Nephron (organoid): ENCODE data around the gene AHCY.
"Not testable (repeated sequence)": the region's sequence is repeated elsewhere in the genome, so short reads cannot be mapped to it uniquely, and the experiment has no call there.

ENCODE experiments used
- H3K27ac Mint-ChIP-seq, 3 experiments: 2 replicates each; pipeline ENCODE4 v1.8.0; 2020; ENCODE audit warnings: mixed read lengths in 3 of 3, mild to moderate bottlenecking in 2 of 3, moderate library complexity in 1 of 3
- H3K27me3 Mint-ChIP-seq: 2 replicates; pipeline ENCODE4 v1.8.0; 2021; ENCODE audit warnings: low read depth, mild to moderate bottlenecking, moderate library complexity, mixed read lengths
- H3K36me3 Mint-ChIP-seq: 2 replicates; pipeline ENCODE4 v1.8.0; 2020; ENCODE audit warnings: low read depth, mixed read lengths
- H3K4me1 Mint-ChIP-seq: 2 replicates; pipeline ENCODE4 v1.8.0; 2020; ENCODE audit warnings: mixed read lengths
- H3K4me3 Mint-ChIP-seq, 3 experiments: 2 replicates each; pipeline ENCODE4 v1.8.0; 2020; ENCODE audit warnings: mild to moderate bottlenecking in 3 of 3, mixed read lengths in 3 of 3, moderate library complexity in 2 of 3
- H3K9me3 Mint-ChIP-seq: 2 replicates; pipeline ENCODE4 v1.8.0; 2020; ENCODE audit warnings: mixed read lengths
- TF ChIP-seq, protein P1 (sequence below), 3 experiments: fragments of 200-600 bp; sonication (generic); IDR thresholded peaks; one replicate each; pipeline ENCODE4 v1.5.0; 2021; ENCODE audit warnings: antibody characterized with exemption in 3 of 3; ENCODE audit not compliant: unreplicated experiment in 3 of 3

Gene AHCY

DNA sequence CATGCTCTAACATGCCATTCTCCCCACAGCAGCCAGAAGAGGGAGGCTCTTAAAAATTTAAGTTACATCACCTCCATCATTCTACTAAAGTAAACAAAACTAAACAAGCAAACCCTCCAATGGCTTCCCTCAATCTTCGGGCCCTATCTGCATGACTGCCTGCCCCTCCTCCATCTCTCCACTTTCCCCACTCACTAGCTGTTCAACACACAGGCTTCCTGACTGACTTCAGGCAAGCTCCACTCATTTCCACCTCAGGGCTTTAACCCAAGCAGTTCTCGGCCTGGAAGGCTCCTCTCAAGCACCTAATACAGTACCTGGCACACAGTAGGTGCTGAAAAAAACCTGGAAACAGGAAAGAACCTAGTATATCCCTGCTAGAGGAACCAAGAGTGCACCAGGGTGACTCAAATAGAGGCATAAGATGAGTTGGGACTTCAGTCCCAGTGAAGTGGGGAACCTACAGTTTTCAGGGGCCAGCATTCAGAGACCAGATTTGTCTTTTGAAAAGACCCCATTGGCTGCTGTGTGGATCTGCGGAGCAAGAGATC, 2.8 kb downstream of the AHCY start:
- peaks cover 6% of the 10 kb centered on the region for H3K27me3 Mint-ChIP-seq
- H3K36me3 Mint-ChIP-seq = peaks cover 11% of the 10 kb centered on the region
- no peak overlapping the region for H3K4me3 Mint-ChIP-seq
- H3K9me3 Mint-ChIP-seq = no peaks in the 10 kb centered on the region
- peaks cover 10% of the 10 kb centered on the region for H3K4me1 Mint-ChIP-seq
- TF ChIP-seq, protein P1, sequence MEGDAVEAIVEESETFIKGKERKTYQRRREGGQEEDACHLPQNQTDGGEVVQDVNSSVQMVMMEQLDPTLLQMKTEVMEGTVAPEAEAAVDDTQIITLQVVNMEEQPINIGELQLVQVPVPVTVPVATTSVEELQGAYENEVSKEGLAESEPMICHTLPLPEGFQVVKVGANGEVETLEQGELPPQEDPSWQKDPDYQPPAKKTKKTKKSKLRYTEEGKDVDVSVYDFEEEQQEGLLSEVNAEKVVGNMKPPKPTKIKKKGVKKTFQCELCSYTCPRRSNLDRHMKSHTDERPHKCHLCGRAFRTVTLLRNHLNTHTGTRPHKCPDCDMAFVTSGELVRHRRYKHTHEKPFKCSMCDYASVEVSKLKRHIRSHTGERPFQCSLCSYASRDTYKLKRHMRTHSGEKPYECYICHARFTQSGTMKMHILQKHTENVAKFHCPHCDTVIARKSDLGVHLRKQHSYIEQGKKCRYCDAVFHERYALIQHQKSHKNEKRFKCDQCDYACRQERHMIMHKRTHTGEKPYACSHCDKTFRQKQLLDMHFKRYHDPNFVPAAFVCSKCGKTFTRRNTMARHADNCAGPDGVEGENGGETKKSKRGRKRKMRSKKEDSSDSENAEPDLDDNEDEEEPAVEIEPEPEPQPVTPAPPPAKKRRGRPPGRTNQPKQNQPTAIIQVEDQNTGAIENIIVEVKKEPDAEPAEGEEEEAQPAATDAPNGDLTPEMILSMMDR (IDR thresholded peaks at IDR 0.05; ENCODE audit: unreplicated experiment in 3 of 3) = no peak
- H3K27ac Mint-ChIP-seq = no peak overlapping the region

DNA sequence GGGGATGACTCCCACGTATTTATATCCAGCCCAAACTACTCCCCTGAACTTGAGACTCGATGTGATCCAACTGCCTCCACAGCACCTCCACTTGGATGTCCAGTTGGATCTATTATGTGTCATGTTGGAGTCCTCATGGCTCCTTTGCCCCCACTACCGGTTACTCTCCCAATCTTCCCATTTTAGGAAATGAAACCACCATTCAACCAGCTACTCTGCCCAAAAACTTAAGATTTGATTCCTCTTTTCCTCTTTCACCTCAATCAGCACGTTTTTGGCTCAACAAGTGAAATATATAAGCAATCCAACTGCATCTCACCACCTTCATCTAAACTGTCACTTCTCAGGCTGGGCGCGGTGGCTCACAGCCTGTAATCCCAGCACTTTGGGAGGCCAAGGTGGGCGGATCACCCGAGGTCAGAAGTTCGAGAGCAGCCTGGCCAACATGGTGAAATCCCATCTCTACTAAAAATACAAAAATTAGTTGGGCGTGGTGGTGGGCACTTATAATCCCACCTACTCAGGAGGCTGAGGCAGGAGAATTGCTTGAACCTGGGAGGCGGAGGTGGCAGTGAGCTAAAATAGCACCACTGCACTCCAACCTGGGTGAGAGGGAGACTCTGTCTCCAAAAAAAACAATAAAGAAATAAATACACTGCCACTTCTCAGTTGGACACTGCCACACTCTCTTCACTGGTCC, 3.4 kb downstream of the AHCY start:
- H3K4me1 Mint-ChIP-seq = peaks cover 10% of the 10 kb centered on the region
- TF ChIP-seq, protein P1 (IDR thresholded peaks at IDR 0.05; ENCODE audit: unreplicated experiment in 3 of 3) = no peak
- H3K4me3 Mint-ChIP-seq = no peak overlapping the region

GRCh38 chr20:34298294-34298784, 4.8 kb downstream of the AHCY start:
- not testable (repeated sequence) for H3K27me3 Mint-ChIP-seq, H3K4me1 Mint-ChIP-seq, H3K4me3 Mint-ChIP-seq, H3K9me3 Mint-ChIP-seq, H3K27ac Mint-ChIP-seq
- TF ChIP-seq, protein P1 (IDR thresholded peaks at IDR 0.05; ENCODE audit: unreplicated experiment in 3 of 3) = peak in 2 of 3 experiments; percentile 28 to 33
- peaks cover 28% of the 10 kb centered on the region for H3K36me3 Mint-ChIP-seq

More for the DNA sequence above, 3.4 kb downstream of the AHCY start:
- H3K27ac Mint-ChIP-seq = no peak overlapping the region
- H3K36me3 Mint-ChIP-seq = peaks cover 14% of the 10 kb centered on the region
- H3K9me3 Mint-ChIP-seq = no peaks in the 10 kb centered on the region
- H3K27me3 Mint-ChIP-seq = peaks cover 6% of the 10 kb centered on the region

- TF ChIP-seq, protein P1 (IDR thresholded peaks at IDR 0.05; ENCODE audit: unreplicated experiment in 3 of 3) = no peak
- no peak overlapping the region for H3K4me3 Mint-ChIP-seq
- no peaks in the 10 kb centered on the region for H3K9me3 Mint-ChIP-seq
- H3K27ac Mint-ChIP-seq = no peak overlapping the region
- H3K36me3 Mint-ChIP-seq = peaks cover 45% of the 10 kb centered on the region
- H3K27me3 Mint-ChIP-seq = no peaks in the 10 kb centered on the region
- H3K4me1 Mint-ChIP-seq = no peaks in the 10 kb centered on the region
Observed at GRCh38 chr20:34296468-34296867, 6.7 kb downstream of the AHCY start.

GRCh38 chr20:34295284-34295683, 7.9 kb downstream of the AHCY start:
- no peak overlapping the region for H3K27ac Mint-ChIP-seq
- H3K36me3 Mint-ChIP-seq = peaks cover 57% of the 10 kb centered on the region
- no peak overlapping the region for H3K4me3 Mint-ChIP-seq
- no peaks in the 10 kb centered on the region for H3K9me3 Mint-ChIP-seq
- TF ChIP-seq, protein P1 (IDR thresholded peaks at IDR 0.05; ENCODE audit: unreplicated experiment in 3 of 3) = no peak
- H3K27me3 Mint-ChIP-seq = no peaks in the 10 kb centered on the region
- H3K4me1 Mint-ChIP-seq = no peaks in the 10 kb centered on the region

GRCh38 chr20:34294563-34294962, 8.6 kb downstream of the AHCY start:
- TF ChIP-seq, protein P1 (IDR thresholded peaks at IDR 0.05; ENCODE audit: unreplicated experiment in 3 of 3) = no peak
- H3K36me3 Mint-ChIP-seq = peaks cover 64% of the 10 kb centered on the region
- H3K27me3 Mint-ChIP-seq = no peaks in the 10 kb centered on the region
- H3K9me3 Mint-ChIP-seq = no peaks in the 10 kb centered on the region
- no peak overlapping the region for H3K4me3 Mint-ChIP-seq
- H3K27ac Mint-ChIP-seq = no peak overlapping the region
- no peaks in the 10 kb centered on the region for H3K4me1 Mint-ChIP-seq
